ENCODE data around the gene C6orf132.

C6orf132 gene

GRCh38 chr6:42104095-42104803, 38.2 kb downstream of the C6orf132 start:
- peaks cover 15% of the 10 kb centered on the region for H3K4me1 ChIP-seq (ENCODE audit: insufficient read depth, low read length)
- no peak overlapping the region for H2AFZ ChIP-seq (ENCODE audit: low read depth, low read length)
- no peaks in the 10 kb centered on the region for H3K36me3 ChIP-seq (ENCODE audit: insufficient read depth, low read length)
- H3K9me3 ChIP-seq (ENCODE audit: low read length), result peaks cover 3% of the 10 kb centered on the region
- H3K27me3 ChIP-seq (ENCODE audit: insufficient read depth, low read length), result no peaks in the 10 kb centered on the region
- no peak overlapping the region for H3K4me3 ChIP-seq (ENCODE audit: low read length)

- H3K9me3 ChIP-seq (ENCODE audit: low read length), result peaks cover 3% of the 10 kb centered on the region
- H2AFZ ChIP-seq (ENCODE audit: low read depth, low read length), result no peak overlapping the region
- H3K4me1 ChIP-seq (ENCODE audit: insufficient read depth, low read length), result peaks cover 16% of the 10 kb centered on the region
- no peaks in the 10 kb centered on the region for H3K27me3 ChIP-seq (ENCODE audit: insufficient read depth, low read length)
- H3K4me3 ChIP-seq (ENCODE audit: low read length), result no peak overlapping the region
- H3K36me3 ChIP-seq (ENCODE audit: insufficient read depth, low read length), result no peaks in the 10 kb centered on the region
These were observed 38.7 kb downstream of the C6orf132 start for GRCh38 chr6:42103753-42104094.

DNA sequence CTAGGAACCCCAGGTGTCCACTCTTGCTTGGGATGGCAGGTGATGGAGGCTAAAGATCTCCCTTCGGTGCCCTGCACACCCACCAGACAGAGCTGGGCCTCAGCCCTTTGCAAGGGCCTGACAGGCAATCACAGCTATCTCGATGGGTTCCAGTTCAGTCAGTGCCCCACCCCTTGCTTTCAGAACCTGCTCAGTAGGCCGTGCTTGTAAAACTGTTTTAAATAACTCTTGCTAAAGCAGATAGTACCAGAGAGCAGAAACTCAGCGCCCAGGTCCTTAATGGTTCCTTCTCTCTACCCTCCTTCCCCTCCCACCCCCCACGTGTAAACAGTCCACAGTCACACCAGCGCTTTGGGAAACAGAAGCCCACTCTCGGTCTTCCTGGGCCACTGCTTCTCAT, 39.2 kb downstream of the C6orf132 start:
- peaks cover 3% of the 10 kb centered on the region for H3K9me3 ChIP-seq (ENCODE audit: low read length)
- no peaks in the 10 kb centered on the region for H3K36me3 ChIP-seq (ENCODE audit: insufficient read depth, low read length)
- no peak overlapping the region for H3K4me3 ChIP-seq (ENCODE audit: low read length)
- H3K4me1 ChIP-seq (ENCODE audit: insufficient read depth, low read length), result peaks cover 16% of the 10 kb centered on the region
- H2AFZ ChIP-seq (ENCODE audit: low read depth, low read length), result no peak overlapping the region
- no peaks in the 10 kb centered on the region for H3K27me3 ChIP-seq (ENCODE audit: insufficient read depth, low read length)

- Histone ChIP-seq H2AFZ (ENCODE audit: low read depth, low read length) (no peak overlapping the region), H3K9me3 (ENCODE audit: low read length) (peaks cover 3% of the 10 kb centered on the region), H3K27me3 (ENCODE audit: insufficient read depth, low read length) (no peaks in the 10 kb centered on the region), H3K36me3 (ENCODE audit: insufficient read depth, low read length) (no peaks in the 10 kb centered on the region), H3K4me1 (ENCODE audit: insufficient read depth, low read length) (peaks cover 14% of the 10 kb centered on the region), H3K4me3 (ENCODE audit: low read length) (no peak overlapping the region)
These were observed 41.2 kb downstream of the C6orf132 start for GRCh38 chr6:42101186-42101657.

DNA sequence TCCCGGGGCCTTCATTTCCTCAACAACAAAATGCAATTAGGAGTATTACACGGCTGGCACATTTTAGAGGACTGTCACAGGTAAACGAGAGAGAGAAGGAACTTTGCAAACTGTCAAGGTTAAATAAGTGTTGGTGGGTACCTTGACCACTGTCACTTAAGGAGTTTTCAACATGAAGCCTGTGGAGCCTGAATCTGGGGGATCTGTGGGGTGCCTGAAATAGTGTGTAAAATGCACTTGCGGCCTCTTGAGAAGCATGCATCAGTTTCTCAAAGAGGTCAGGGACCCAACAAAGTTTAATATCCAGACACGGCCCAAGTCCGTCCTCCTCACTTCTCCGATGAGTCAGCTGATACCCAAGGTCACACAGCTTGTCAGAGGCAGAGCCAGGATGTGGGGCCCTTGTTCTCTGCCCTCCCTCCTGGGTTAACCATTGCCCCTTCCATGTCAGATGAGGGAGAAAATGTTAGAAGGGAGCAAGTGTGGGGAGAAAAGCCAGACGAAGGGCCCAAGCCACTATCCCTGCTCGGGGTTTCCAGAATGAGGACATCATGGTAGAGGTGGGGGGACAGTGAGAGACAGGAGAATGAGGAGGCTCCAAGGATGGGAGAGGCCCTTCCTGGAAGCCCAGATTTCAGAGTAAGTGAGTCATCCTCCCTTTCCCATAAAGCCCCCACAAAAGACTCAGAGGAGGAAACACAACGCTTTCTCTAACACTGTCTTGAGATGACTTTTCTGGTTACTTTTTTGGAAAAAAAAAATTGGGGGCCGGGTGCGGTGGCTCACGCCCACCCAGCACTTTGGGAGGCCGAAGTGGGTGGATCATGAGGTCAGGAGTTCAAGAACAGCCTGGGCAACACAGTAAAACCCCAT, 42.2 kb downstream of the C6orf132 start:
- Histone ChIP-seq H2AFZ (ENCODE audit: low read depth, low read length) (no peak overlapping the region), H3K36me3 (ENCODE audit: insufficient read depth, low read length) (no peaks in the 10 kb centered on the region), H3K4me1 (ENCODE audit: insufficient read depth, low read length) (peaks cover 13% of the 10 kb centered on the region), H3K27me3 (ENCODE audit: insufficient read depth, low read length) (no peaks in the 10 kb centered on the region), H3K4me3 (ENCODE audit: low read length) (no peak overlapping the region), H3K9me3 (ENCODE audit: low read length) (peaks cover 3% of the 10 kb centered on the region)

GRCh38 chr6:42099340-42100028, 42.9 kb downstream of the C6orf132 start:
- H3K27me3 ChIP-seq (ENCODE audit: insufficient read depth, low read length), result no peaks in the 10 kb centered on the region
- no peak overlapping the region for H3K4me3 ChIP-seq (ENCODE audit: low read length)
- peaks cover 13% of the 10 kb centered on the region for H3K4me1 ChIP-seq (ENCODE audit: insufficient read depth, low read length)
- peaks cover 3% of the 10 kb centered on the region for H3K9me3 ChIP-seq (ENCODE audit: low read length)
- no peaks in the 10 kb centered on the region for H3K36me3 ChIP-seq (ENCODE audit: insufficient read depth, low read length)
- no peak overlapping the region for H2AFZ ChIP-seq (ENCODE audit: low read depth, low read length)

GRCh38 chr6:42095776-42096541, 46.5 kb downstream of the C6orf132 start:
- H3K4me1 ChIP-seq (ENCODE audit: insufficient read depth, low read length), result peaks cover 13% of the 10 kb centered on the region
- no peaks in the 10 kb centered on the region for H3K36me3 ChIP-seq (ENCODE audit: insufficient read depth, low read length)
- H2AFZ ChIP-seq (ENCODE audit: low read depth, low read length), result no peak overlapping the region
- H3K4me3 ChIP-seq (ENCODE audit: low read length), result no peak overlapping the region
- H3K9me3 ChIP-seq (ENCODE audit: low read length), result no peaks in the 10 kb centered on the region
- no peaks in the 10 kb centered on the region for H3K27me3 ChIP-seq (ENCODE audit: insufficient read depth, low read length)

GRCh38 chr6:42095094-42095493, 47.3 kb downstream of the C6orf132 start:
- H2AFZ ChIP-seq (ENCODE audit: low read depth, low read length), result no peak overlapping the region
- H3K36me3 ChIP-seq (ENCODE audit: insufficient read depth, low read length), result no peaks in the 10 kb centered on the region
- H3K9me3 ChIP-seq (ENCODE audit: low read length), result no peaks in the 10 kb centered on the region
- H3K4me1 ChIP-seq (ENCODE audit: insufficient read depth, low read length), result peaks cover 10% of the 10 kb centered on the region
- no peak overlapping the region for H3K4me3 ChIP-seq (ENCODE audit: low read length)
- no peaks in the 10 kb centered on the region for H3K27me3 ChIP-seq (ENCODE audit: insufficient read depth, low read length)

- no peaks in the 10 kb centered on the region for H3K27me3 ChIP-seq (ENCODE audit: insufficient read depth, low read length)
- no peak overlapping the region for H3K4me3 ChIP-seq (ENCODE audit: low read length)
- no peaks in the 10 kb centered on the region for H3K4me1 ChIP-seq (ENCODE audit: insufficient read depth, low read length)
- H3K9me3 ChIP-seq (ENCODE audit: low read length), result no peaks in the 10 kb centered on the region
- no peak overlapping the region for H2AFZ ChIP-seq (ENCODE audit: low read depth, low read length)
- H3K36me3 ChIP-seq (ENCODE audit: insufficient read depth, low read length), result no peaks in the 10 kb centered on the region
These were observed 48.7 kb downstream of the C6orf132 start for GRCh38 chr6:42093582-42094329.

GRCh38 chr6:42091718-42092023, 50.7 kb downstream of the C6orf132 start:
- H3K27me3 ChIP-seq (ENCODE audit: insufficient read depth, low read length), result no peaks in the 10 kb centered on the region
- no peaks in the 10 kb centered on the region for H3K36me3 ChIP-seq (ENCODE audit: insufficient read depth, low read length)
- no peaks in the 10 kb centered on the region for H3K9me3 ChIP-seq (ENCODE audit: low read length)
- no peaks in the 10 kb centered on the region for H3K4me1 ChIP-seq (ENCODE audit: insufficient read depth, low read length)
- H2AFZ ChIP-seq (ENCODE audit: low read depth, low read length), result no peak overlapping the region
- no peak overlapping the region for H3K4me3 ChIP-seq (ENCODE audit: low read length)

- no peaks in the 10 kb centered on the region for H3K27me3 ChIP-seq (ENCODE audit: insufficient read depth, low read length)
- H3K4me1 ChIP-seq (ENCODE audit: insufficient read depth, low read length), result no peaks in the 10 kb centered on the region
- H2AFZ ChIP-seq (ENCODE audit: low read depth, low read length), result no peak overlapping the region
- no peaks in the 10 kb centered on the region for H3K9me3 ChIP-seq (ENCODE audit: low read length)
- no peak overlapping the region for H3K4me3 ChIP-seq (ENCODE audit: low read length)
- H3K36me3 ChIP-seq (ENCODE audit: insufficient read depth, low read length), result no peaks in the 10 kb centered on the region
These were observed 51.4 kb downstream of the C6orf132 start for GRCh38 chr6:42090819-42091717.
